ENCODE results near the gene SLC35G4. TPM values are rescaled to one million over a fixed set of nuclear protein-coding genes. Genes with fewer than 3 reads are reported as not detected.

The SLC35G4 gene
- total RNA-seq, 1 experiment from 2014 or later: not detected

DNA sequence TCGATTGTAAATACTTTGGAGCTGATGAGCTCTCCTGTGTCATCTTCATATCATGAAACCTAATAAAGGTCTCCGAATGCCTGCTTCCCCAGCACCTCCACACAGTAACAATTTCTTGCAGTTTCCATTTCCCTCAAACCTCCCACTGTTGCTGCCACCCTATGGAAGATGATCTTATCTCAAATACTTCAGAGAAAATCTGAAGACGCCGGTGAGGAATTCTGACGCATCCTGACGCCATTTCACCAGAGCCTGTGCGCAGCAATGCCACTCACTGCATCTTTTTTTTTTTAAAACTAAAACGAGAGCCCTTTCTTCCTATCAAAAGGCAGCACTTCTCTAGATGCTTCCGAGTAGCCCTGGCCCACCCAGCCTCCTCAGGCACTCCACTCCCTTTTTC is 47.8 kb downstream of the SLC35G4 start:
- Histone ChIP-seq H3K23ac (ENCODE audit: insufficient read length, low read depth, low read length) (no peak overlapping the region), H3K23me2 (ENCODE audit: insufficient read length, low read depth, low read length, poor library complexity, severe bottlenecking) (no peaks in the 10 kb centered on the region), H3K4ac (ENCODE audit: low read depth, low read length) (no peak overlapping the region), H3K18ac (ENCODE audit: insufficient read length, low read depth, low read length) (no peak overlapping the region), H2BK12ac (ENCODE audit: insufficient read length, low read depth, low read length) (no peak overlapping the region), H3K4me1 (ENCODE audit: insufficient read depth, low read length) (no peaks in the 10 kb centered on the region), H3T11ph (ENCODE audit: low read length) (no peak overlapping the region), H4K8ac (replicated peaks; ENCODE audit: insufficient read length, low read depth, low read length) (no peak overlapping the region), H2AFZ (ENCODE audit: low read length) (no peak overlapping the region), H2AK5ac (ENCODE audit: insufficient read length, low read length) (no peak overlapping the region), H3K9me3 (ENCODE audit: control insufficient read depth, low read depth, low read length) (no peaks in the 10 kb centered on the region), H3K14ac (ENCODE audit: insufficient read depth, low read length) (no peak overlapping the region), H3K79me1 (ENCODE audit: insufficient read depth, low read depth, low read length, poor library complexity, severe bottlenecking) (no peaks in the 10 kb centered on the region), H3K79me2 (ENCODE audit: insufficient read depth, low read length) (no peaks in the 10 kb centered on the region), H3K56ac (ENCODE audit: insufficient read length, low read depth, low read length) (no peak overlapping the region), H3K27ac (ENCODE audit: insufficient read length, low read depth, low read length) (no peak overlapping the region), H3K27me3 (ENCODE audit: insufficient read depth, low read length) (no peaks in the 10 kb centered on the region), H4K91ac (ENCODE audit: insufficient read length, low read depth, low read length) (no peak overlapping the region), H2BK120ac (ENCODE audit: low read depth, low read length, poor library complexity, severe bottlenecking) (no peak overlapping the region), H2BK5ac (ENCODE audit: insufficient read length, low read length) (no peak overlapping the region), H2BK15ac (ENCODE audit: low read depth, low read length) (no peak overlapping the region), H2BK20ac (ENCODE audit: low read depth, low read length, poor library complexity, severe bottlenecking) (no peak overlapping the region), H4K20me1 (ENCODE audit: control insufficient read depth, insufficient read depth, insufficient read length) (peaks cover 2% of the 10 kb centered on the region), H4K5ac (ENCODE audit: insufficient read length, low read depth, low read length) (no peak overlapping the region), H3K4me2 (ENCODE audit: insufficient read depth, insufficient read length, low read length) (no peak overlapping the region), H3K9ac (ENCODE audit: extremely low read depth, insufficient read length, low read length) (no peak overlapping the region)
- Mint-ChIP-seq H3K9me3 (no peaks in the 10 kb centered on the region; a peak in 1 of 5 replicates), H3K27ac (no peak overlapping the region), H3K27me3 (ENCODE audit: low read depth) (peaks cover 23% of the 10 kb centered on the region), H3K4me1 (peaks cover 6 to 8% of the 10 kb centered on the region in 2 experiments), H3K36me3 (ENCODE audit: insufficient read depth in 1 of 3, low read depth in 3 of 3) (no peaks in the 10 kb centered on the region), H3K4me3 (no peak overlapping the region)
- no CpG with 5 or more reads among the region's 9 CpGs for WGBS (ENCODE audit: extremely low coverage, insufficient read length, low lambda C conversion rate)
- peak; percentile 14 for DNase-seq
- TF ChIP-seq, protein P1, sequence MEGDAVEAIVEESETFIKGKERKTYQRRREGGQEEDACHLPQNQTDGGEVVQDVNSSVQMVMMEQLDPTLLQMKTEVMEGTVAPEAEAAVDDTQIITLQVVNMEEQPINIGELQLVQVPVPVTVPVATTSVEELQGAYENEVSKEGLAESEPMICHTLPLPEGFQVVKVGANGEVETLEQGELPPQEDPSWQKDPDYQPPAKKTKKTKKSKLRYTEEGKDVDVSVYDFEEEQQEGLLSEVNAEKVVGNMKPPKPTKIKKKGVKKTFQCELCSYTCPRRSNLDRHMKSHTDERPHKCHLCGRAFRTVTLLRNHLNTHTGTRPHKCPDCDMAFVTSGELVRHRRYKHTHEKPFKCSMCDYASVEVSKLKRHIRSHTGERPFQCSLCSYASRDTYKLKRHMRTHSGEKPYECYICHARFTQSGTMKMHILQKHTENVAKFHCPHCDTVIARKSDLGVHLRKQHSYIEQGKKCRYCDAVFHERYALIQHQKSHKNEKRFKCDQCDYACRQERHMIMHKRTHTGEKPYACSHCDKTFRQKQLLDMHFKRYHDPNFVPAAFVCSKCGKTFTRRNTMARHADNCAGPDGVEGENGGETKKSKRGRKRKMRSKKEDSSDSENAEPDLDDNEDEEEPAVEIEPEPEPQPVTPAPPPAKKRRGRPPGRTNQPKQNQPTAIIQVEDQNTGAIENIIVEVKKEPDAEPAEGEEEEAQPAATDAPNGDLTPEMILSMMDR (conservative IDR thresholded peaks at IDR 0.05): no peak
